GM21619 (cell line): ENCODE results near the gene TEX54.
"Not testable (repeated sequence)": the region's sequence is repeated elsewhere in the genome, so short reads cannot be mapped to it uniquely, and the experiment has no call there.

Experiments
- ATAC-seq: cut with Tn5 transposase; IDR thresholded peaks from one replicate; pipeline ENCODE4 v1.9.1; 2021; ENCODE audit not compliant: unreplicated experiment

TEX54 gene

DNA sequence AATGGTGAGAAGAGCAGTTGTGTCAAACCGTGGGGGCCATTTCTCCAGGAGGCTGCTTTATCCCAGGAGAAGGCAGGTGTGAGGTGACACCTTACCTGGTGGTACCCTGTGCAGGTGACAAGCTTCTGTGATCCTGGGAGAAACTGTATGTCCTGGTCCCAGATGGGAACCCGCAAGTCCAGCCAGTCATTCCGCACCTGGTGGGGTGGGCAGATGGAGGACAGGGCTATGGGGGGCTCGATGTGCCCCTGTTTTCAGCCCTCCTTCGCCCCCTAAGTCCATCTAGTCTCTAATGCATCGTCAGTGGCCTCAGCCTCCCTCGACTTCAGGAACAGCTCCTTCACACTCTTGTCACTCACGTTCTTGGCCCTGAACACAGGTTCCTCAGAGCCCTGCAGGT is 2.7 kb upstream of the TEX54 start:
- ATAC-seq, result no peak

DNA sequence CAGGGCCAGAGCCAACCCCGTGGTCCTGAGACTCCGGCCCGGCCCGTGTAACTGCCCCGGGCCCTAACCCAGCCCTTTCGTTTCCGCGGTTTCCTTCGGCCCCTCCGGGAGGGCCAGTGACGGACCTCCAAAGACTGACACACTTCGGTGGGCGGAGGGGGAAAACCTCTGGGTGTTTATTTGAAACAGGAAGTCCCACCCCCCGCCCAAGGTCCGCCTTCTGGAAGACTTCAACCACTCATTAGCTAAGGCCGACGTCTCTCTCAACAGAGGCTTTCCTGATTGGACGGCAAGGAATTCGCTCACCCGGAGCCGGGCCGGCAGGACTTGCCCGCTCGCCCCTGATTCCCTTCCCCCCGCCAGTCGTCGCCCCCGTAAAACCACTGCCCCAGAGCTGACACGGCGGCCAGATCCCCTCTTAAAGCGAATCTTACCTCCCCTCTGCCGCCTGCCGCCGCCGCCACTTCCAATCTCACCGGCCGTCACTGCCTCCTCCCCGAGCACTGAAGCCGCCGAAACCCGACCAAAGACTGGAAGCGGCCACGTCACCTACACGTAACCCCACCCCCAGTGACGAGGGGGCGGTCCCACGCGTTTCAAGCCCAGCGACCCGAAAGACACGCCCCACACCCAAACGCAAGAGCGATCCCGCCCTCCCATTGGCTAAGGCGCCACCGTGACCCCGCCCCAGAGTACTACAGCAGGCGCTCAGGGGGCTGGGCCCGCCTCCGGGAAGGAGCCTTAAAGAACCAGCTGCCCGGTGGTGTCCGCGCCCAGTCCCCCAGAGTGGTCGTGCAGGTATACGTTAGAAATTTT is 913 bp downstream of the TEX54 start, which contains the start of gene STX5:
Gene STX5, minus strand, starts transcription at position 532 of the 816 bp plus-strand sequence. CDS start 808 bp downstream, outside the sequence.
- ATAC-seq, result peak; percentile 74

DNA sequence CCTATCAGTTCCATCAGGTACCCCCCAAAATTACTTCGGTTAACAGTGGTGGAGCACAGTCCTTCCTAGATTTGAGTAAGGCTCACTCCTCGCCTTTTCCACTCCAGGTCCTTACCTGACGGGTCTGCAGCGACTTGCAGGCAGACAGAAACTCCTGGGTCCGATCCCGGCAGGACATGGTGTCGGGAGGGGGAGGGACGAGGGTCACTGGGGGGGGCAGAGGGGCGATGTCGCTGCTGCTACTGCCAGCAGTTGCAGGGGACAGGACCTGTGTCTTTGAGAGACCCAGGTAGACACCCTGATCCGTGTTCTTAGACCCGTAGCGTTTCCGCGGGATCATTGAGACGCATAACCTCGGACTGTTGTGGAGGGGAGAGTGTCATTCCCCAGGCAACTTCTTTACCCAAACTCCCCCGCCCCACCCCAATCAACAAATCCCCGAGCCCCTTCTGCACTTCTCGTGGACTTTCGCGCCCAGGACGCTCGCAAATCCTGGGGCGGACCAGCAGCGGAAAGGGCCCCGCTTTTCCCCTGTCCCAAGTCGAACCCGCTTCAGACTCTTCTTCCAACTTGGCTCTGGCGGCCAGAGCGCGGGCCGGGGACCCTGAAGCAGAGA is 1.6 kb downstream of the TEX54 start:
- no peak for ATAC-seq

DNA sequence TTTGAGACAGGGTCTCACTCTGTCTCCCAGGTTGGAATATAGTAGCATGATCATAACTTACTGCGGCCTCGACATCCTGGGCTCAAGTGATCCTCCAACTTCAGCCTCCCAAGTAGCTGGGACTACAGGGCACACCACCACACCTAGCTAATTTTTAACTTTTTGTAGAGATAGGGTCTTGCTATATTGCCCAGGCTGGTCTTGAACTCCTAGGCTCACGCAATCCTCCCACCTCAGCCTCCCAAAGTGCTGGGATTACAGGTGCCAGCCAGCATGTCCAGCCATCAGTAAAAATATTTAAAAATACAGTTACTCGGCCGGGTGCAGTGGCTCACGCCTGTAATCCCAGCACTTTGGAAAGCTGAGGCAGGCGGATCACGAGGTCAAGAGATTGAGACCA is 4.5 kb downstream of the TEX54 start:
- not testable (repeated sequence) for ATAC-seq

DNA sequence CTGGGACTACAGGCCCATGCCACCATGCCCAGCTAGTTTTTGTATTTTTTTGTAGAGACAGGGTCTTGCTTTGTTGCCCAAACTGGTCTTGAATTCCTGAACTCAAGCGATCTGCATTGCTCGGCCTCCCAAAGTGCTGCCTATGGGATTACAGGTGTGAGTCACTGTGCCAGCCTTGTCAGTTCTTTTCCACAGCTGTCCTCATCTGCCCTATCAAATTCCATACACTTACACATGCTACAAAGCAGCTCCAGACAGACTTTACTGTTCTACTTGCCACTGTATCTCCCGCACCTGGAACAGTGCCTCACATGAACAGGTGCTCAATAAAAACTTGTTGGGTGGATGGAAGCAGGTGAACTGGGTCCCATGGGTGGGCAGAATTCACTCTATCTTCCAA is 9.0 kb downstream of the TEX54 start:
- no peak for ATAC-seq

DNA sequence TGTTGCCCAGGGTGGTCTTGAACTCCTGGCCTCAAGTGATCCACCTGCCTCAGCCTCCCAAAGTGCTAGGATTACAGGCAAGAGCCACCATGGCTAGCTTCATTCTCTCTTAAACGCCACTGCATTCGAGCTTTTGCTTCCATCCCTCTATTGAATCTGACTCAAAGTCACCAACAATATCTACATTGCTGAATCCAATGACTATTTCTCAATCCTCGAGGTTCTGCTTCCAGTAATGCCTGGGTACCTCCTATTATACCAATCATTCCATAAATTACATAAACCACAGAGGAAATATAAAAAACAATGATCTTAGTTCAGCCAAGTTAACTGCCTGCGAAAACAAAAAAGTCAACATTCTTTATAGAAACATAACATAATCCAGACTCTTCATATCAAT is 15.5 kb downstream of the TEX54 start:
- no peak for ATAC-seq

DNA sequence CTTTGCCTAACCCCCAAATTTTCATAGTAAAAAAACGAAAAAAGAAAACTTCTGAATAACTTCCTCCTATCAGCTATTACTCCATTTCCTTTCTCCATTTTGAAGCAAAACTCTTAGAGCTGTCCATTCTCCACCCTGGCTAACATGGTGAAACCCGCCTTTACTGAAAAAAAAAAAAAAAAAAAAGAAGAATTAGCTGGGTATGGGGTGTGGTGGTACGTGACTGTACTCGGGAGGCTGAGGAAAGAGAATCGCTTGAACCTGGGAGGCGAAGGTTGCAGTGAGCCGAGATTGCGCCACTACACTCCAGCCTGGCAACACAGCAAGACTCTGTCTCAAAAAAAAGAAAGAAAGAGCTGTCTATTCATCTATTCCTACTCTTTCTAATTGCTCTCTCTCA is 16.1 kb downstream of the TEX54 start:
- ATAC-seq, result no peak

DNA sequence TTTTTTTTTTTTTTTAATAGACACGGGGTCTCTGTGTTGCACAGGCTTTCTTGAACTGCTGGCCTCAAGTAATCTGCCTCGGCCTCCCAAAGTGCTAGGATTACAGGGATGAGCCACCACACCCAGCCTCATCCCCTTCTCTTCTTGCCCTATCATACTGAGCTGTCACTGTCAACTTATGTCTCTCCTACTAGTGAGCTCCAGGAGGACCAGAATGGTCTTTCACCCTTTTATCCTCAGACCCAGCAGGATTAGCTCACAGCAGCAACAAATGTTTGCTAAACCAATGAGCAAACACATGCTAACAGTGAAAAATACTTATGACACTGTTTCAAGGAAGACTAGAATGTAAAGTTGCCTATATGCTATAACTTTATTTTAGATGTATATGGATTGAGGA is 21.0 kb downstream of the TEX54 start:
- no peak for ATAC-seq

DNA sequence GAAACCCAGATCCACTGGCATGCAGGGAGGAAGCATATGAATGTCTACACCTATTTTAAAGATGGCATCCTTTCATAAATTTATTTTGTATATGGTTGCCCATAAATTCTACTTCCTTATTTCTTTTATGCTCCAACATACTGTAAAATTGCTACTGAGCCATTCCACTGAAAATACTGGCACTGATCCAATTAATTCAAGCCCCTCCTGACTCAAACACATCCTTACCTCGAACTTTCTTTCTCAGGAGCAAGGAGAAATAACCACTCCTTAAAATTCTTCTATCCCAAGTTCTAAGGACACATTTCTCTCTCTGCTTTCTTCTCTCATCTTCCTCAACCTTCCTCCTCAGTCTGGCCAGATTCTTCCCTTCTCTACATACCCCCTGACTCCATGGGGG is 21.9 kb downstream of the TEX54 start:
- no peak for ATAC-seq

DNA sequence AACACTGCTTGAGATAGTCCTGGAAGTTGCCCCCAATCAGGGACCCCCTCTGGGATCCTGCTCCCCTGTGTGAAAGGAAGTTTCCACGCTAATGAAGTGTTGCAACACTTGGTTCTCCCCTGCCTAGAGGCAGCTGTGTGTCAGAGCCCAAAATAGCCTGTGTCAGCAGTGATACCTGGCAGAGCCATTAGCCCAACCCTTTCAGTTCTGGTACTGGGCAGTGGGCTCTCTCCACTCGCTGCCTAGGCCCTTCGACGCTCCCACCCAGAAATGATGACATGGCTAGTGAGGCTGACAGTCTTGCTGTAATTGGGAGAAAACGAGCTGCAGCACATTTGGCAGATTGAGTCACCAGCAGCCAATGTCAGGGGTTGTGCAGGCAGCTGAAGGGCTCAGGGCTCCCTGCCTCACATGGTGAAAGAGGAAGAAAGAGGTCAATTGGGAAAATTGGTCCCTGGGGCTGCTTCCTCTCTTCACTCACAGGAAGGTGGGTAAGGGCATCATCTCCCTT is 26.0 kb downstream of the TEX54 start:
- no peak for ATAC-seq

DNA sequence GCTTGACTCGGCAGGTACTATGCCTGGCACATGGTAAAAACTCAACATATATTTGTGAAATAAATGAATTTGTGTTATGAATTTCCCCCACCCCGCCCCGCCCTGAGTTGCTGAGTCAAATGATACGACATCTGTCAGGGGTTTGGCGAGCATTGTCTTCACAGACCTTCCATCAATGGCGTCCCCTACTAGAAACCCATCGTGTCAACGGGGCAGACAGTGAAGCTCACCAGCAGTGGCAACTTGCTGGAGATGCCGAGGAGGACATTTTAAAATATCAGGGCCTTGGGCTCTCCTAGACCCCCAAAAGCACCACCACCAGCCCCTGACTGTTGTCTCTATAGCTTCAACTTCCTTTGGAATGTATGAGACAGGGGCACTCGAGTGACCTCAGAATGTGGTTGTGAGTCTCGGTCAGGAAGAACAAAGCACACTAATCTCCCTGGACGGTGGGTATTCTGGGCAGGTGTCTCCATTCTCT is 26.6 kb downstream of the TEX54 start:
- no peak for ATAC-seq

DNA sequence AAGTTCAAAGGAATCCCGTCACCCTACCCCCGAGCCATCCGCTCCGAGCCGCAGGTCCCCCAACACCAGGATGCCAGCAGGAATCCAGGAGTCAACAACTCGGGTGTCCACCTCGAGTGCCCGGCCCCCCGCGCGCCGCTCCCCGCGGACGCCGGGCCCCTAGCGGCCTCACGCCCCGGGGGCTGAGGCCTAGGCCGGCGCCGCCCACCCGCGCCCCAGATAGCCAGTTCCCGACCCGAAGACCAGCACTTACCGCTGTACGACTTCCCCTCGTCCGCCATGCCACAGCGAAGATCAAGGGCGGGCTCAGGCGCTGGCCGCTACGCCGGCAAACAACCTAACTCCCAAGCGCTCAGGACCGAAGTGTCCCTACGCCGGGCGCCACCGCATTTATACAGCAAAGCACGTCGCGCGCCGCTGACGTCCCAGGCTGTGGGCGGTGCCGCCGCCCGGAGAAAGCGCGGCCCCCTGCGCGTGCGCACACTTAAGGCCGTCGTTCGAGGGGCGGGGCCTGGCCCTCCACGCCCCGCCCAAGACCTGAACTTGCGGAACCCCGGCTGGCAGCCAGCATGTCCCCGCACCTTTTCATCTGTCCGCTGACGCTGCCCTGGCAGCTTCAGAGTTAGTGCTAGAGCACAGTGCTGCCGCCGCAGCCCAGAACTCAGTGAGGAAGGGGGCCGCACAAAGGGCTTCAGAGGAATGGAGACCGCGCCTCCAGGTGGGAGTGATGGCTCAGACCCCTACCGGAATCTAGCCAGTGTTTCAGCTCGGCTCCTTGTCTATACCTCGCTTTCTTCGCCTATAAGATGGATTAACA is 27.4 kb downstream of the TEX54 start, which contains the start of gene NXF1:
Gene NXF1, minus strand, starts transcription at position 365 of the 817 bp plus-strand sequence. Its CDS starts 84 bp downstream, at position 281.
- ATAC-seq, result peak; percentile 78

DNA sequence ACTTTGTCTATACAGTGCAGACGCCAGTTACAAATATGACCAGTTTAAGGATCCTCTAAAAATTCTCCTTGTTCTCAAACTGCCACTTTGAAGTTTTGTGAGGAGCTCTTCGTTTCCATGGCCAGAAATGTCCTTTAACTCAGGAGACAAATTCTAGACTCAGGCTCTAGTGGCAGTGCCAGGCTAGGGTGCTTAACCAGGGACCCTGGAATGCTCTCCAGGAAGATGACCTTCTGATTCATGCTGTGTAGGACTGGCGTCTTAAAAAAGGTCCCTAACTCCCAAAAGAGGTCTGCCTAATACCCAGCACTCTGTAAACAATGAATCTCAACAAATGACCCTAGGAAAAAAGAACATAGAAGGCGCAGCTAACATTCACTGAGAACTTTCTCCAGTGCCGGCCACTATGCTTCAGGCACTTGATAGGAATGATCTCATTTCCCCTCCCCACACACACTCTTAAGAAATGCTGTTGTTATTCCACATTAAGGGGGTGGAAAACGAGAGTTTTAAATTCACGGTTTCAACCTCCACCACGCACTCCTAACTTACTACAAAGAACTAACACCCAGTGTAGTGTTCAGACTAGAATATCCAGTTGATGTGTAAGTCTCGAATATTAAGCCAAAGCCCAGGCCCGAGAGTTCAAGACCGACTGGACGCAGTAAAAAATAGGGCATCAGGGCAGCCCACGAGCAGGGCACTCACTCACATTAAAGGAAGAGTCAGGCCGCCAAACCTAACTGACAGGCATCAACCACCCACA is 28.1 kb downstream of the TEX54 start:
- peak; percentile 5 for ATAC-seq

DNA sequence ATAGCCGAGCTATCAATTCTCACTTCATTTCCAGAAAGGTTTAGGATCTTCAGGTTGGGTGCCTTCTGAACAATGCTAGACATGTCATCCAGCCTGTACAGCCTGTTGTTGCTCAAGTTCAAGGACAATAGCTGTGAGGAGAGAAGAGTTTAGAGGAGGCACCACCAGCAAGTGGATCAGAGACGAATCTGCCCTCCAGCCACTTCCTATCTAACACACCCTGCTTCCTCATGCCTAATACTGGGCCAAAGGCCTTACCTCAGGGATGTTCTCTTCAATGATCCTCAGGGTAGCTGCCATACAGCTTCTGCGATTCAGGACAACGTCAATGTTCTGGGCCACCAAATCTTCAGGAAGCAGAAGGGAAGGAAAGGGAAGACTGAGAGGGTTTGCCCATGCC is 31.6 kb downstream of the TEX54 start:
- ATAC-seq, result no peak

DNA sequence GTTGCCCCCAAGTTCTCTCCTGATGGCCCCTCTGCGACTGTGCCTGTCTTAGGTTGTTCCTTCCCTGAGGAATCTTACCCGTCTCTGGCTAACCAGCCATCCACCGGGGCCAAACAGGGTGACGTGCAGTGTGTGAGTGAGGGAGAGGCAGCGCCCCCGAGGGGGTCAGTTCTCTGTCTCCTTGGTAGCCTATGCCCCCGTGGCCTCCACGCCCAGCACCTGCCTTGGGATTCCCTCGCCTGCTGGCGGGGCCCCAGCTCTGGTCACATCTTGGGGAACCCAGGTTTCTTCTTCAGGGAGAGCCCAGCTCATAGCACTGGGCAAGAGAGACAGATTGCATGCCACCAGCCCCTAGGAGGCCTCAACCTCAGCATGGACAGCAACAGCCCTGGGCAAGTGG is 33.2 kb downstream of the TEX54 start:
- ATAC-seq, result no peak

DNA sequence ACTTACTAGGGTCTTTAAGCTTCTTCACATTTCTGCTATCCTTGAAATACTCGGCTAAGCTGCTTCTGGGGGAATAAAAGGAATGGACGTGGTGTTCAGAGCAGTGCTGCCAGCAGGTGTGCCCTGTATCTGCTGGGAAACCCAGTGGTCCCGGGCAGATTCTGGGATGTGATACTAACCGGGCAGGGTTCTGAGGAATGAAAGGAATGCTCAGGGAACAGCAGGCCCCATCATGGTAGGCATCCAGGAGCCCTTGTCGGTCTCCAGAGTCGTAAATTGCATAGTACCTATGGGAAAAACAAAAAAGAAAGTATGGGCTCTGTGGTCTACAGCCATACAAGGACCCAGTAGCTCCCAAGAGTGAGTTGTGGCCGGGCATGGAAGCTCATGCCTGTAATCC is 36.4 kb downstream of the TEX54 start:
- no peak for ATAC-seq

DNA sequence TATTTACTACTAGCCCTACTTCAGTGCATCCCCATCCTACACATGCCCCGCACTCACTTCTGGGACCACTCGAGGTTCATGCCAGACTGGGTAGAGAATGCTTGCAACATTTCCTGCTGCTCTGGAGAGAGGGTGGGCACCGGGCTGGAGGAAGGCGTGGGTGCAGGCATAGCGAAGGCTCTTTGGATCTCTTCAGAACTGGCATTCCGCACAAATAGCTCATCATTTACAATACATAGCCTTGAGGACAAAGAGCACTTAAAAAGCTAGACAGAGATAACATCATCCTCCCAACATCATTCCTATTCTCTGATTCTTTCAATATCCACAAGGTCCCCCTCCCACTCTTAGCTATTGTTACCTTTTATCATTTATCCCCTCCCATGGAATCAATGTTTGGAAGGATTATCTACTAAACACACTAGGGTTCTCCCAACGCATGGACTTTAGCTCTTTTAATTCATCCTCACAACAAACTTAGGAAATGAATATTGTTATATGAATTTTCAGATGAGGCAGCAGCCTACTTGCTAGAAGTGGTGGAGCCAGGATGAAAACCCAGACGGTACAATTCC is 38.4 kb downstream of the TEX54 start:
- no peak for ATAC-seq

DNA sequence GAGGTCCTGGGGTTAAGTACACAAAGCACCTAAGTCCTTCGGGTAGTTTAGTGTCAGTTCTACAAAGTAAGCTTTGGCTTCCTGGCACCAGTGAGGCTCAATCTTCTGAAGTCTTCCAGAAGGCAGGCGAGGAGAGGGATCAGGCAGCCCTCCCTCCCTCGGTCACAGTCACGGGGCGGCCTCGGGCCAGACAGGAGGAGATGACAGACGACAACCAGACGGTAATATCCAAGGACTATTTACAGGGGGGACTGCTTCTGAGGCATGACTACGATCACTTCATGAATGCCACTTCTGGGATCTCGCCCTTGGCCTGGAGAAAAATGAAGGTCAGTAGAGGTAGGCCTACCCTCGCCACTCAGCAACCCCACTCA is 40.5 kb downstream of the TEX54 start:
- no peak for ATAC-seq

DNA sequence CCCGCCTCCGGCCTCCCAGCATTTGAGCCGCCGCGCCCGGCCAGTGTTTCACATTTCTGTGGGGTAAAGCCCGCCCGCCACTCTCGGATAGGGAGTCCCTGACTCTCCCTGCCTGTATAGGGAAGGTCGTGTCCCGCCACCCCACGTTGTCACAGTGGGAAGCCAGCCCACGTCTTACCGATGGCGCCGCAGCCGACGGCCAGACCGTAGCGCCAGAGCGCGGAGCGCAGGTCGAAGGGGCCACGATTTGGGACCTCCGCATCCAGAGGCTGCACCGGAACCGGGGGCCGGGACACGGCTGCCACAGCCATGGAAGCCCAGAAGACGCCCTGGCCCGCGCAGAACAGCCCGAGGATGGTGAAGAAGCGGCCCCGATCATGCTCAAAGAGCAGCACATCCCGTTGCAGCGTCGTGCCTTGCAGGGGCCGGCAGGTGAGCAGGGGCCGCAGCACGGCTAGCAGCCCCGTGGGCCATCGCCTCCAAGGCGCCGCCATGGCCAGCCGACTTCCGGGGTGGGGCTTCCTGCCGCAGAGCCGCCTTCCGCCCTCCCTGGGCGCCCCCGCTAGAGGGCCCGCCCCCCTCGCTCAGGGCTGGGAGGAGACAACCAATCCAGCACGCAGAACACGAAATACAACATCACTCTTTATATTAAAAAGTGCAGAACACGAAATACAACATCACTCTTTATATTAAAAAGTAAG is 41.0 kb downstream of the TEX54 start, which contains the start of gene TMEM223:
Gene TMEM223, minus strand, starts transcription at position 506 of the 701 bp plus-strand sequence. Its CDS starts 12 bp downstream, at position 494.
- peak; percentile 63 for ATAC-seq
